IMR-90 (cell line): Measurements from ENCODE around the gene ASB17. TPM values are rescaled to one million over a fixed set of nuclear protein-coding genes. Genes with fewer than 3 reads are reported as not detected.
"Not testable (repeated sequence)": the region's sequence is repeated elsewhere in the genome, so short reads cannot be mapped to it uniquely, and the experiment has no call there.

ENCODE experiments used
- ATAC-seq: fragments of 200-7000 bp; cut with Tn5 transposase; 2 replicates; pipeline ENCODE4 v1.9.1; 2020; ENCODE audit warnings: low read depth, mild to moderate bottlenecking, moderate library complexity
- BruUV-seq: library from RNA; stranded (reverse); fragments of 400-500 nt; replicated peaks from 2 replicates; lab custom pipeline; 2021; lab: Mats Ljungman, UMichigan
- CTCF ChIA-PET: fragments of 300-600 bp; formaldehyde crosslinking; extraction: SDS; loops from one replicate; lab custom pipeline; 2021; ENCODE audit warnings: antibody characterized with exemption; lab: Yijun Ruan, JAX
- POLR2A ChIA-PET: fragments of 300-600 bp; sonication (Branson Sonifier 250); formaldehyde crosslinking; loops from one replicate; lab custom pipeline; 2022; ENCODE audit warnings: antibody characterized with exemption; ENCODE audit not compliant: unreplicated experiment; lab: Charles Lee
- DNase-seq: peaks from one replicate; pipeline ENCODE4 v3.0.0; 2013
- H2AFZ ChIP-seq: replicated peaks from 2 replicates; pipeline ENCODE3; 2013; ENCODE audit warnings: low read length, mild to moderate bottlenecking; ENCODE audit not compliant: poor library complexity
- H2AK5ac ChIP-seq: 2 replicates; pipeline ENCODE4 v1.6.1; 2013; ENCODE audit warnings: low read depth, low read length, inconsistent platforms
- H2AK9ac ChIP-seq: replicated peaks from 2 replicates; pipeline ENCODE3; 2013; ENCODE audit warnings: mild to moderate bottlenecking, low read depth, low read length, moderate library complexity; ENCODE audit not compliant: poor library complexity
- H2BK120ac ChIP-seq: 2 replicates; pipeline ENCODE4 v1.6.1; 2013; ENCODE audit warnings: low read depth, low read length, inconsistent platforms
- H2BK15ac ChIP-seq: 3 replicates; pipeline ENCODE4 v1.6.1; 2013; ENCODE audit warnings: low read depth, low read length, inconsistent platforms
- H2BK20ac ChIP-seq: 2 replicates; pipeline ENCODE4 v1.6.1; 2013; ENCODE audit warnings: low read depth, mild to moderate bottlenecking, inconsistent platforms, low read length, moderate library complexity
- H2BK5ac ChIP-seq: 2 replicates; pipeline ENCODE4 v1.6.1; 2013; ENCODE audit warnings: mild to moderate bottlenecking, low read depth, low read length, inconsistent platforms; ENCODE audit not compliant: poor library complexity, severe bottlenecking
- H3K14ac ChIP-seq: replicated peaks from 2 replicates; pipeline ENCODE4 v1.6.1; 2013; ENCODE audit warnings: low read depth, low read length, inconsistent platforms
- H3K18ac ChIP-seq: 2 replicates; pipeline ENCODE4 v1.6.1; 2013; ENCODE audit warnings: low read depth, low read length, control low read depth
- H3K23ac ChIP-seq: 2 replicates; pipeline ENCODE4 v1.6.1; 2013; ENCODE audit warnings: low read depth, low read length, inconsistent platforms
- H3K27ac ChIP-seq: 2 replicates; pipeline ENCODE4 v1.5.1; 2013; ENCODE audit warnings: mild to moderate bottlenecking, control low read depth, low read length; ENCODE audit not compliant: insufficient read depth
- H3K27me3 ChIP-seq: 2 replicates; pipeline ENCODE4 v1.6.1; 2013; ENCODE audit warnings: low read length; ENCODE audit not compliant: control insufficient read depth, insufficient read depth
- H3K36me3 ChIP-seq: 2 replicates; pipeline ENCODE4 v1.6.1; 2013; ENCODE audit warnings: low read length, mixed read lengths; ENCODE audit not compliant: control insufficient read depth, insufficient read depth
- H3K4ac ChIP-seq: 2 replicates; pipeline ENCODE4 v1.6.1; 2013; ENCODE audit warnings: low read depth, low read length, inconsistent platforms
- H3K4me1 ChIP-seq: 2 replicates; pipeline ENCODE4 v1.6.1; 2013; ENCODE audit warnings: low read length, mixed read lengths; ENCODE audit not compliant: control insufficient read depth, insufficient read depth
- H3K4me2 ChIP-seq: 2 replicates; pipeline ENCODE4 v1.6.1; 2013; ENCODE audit warnings: low read depth, mild to moderate bottlenecking, control low read depth, low read length, moderate library complexity
- H3K4me3 ChIP-seq: 2 replicates; pipeline ENCODE4 v1.5.1; 2013; ENCODE audit warnings: low read depth, mild to moderate bottlenecking, control low read depth, low read length, moderate library complexity; ENCODE audit not compliant: insufficient read depth
- H3K56ac ChIP-seq: 2 replicates; pipeline ENCODE4 v1.6.1; 2013; ENCODE audit warnings: low read length, inconsistent platforms; ENCODE audit not compliant: insufficient read depth; ENCODE audit errors: extremely low read depth
- H3K79me1 ChIP-seq, 2 experiments: 2 replicates each; pipeline ENCODE4 v1.6.1; 2013; ENCODE audit warnings: low read length in 2 of 2, inconsistent platforms in 1 of 2, low read depth in 1 of 2
- H3K9ac ChIP-seq: 2 replicates; pipeline ENCODE4 v1.6.1; 2013; ENCODE audit warnings: low read depth, low read length, control low read depth
- H3K9me1 ChIP-seq: 2 replicates; pipeline ENCODE4 v1.6.1; 2013; ENCODE audit warnings: low read length, inconsistent platforms; ENCODE audit not compliant: insufficient read depth
- H3K9me3 ChIP-seq: 2 replicates; pipeline ENCODE4 v1.6.1; 2013; ENCODE audit warnings: low read length; ENCODE audit not compliant: control insufficient read depth, insufficient read depth
- H4K20me1 ChIP-seq: 2 replicates; pipeline ENCODE4 v1.6.1; 2013; ENCODE audit warnings: low read length, inconsistent platforms; ENCODE audit not compliant: insufficient read depth
- H4K5ac ChIP-seq: 2 replicates; pipeline ENCODE4 v1.6.1; 2013; ENCODE audit warnings: mild to moderate bottlenecking, low read depth, low read length, control low read depth
- H4K8ac ChIP-seq, 2 experiments: 2 replicates each; pipeline ENCODE4 v1.6.1; 2013; ENCODE audit warnings: low read depth in 2 of 2, low read length in 2 of 2, control low read depth in 1 of 2, inconsistent platforms in 1 of 2
- H4K91ac ChIP-seq: 2 replicates; pipeline ENCODE4 v1.6.1; 2013; ENCODE audit warnings: low read depth, low read length, inconsistent platforms; ENCODE audit not compliant: insufficient read depth
- WGBS, 2 experiments: methylation state at CpG; one replicate each; pipeline versions ENCODE4 v1.1.5 to v1.1.7; 2013; ENCODE audit warnings: missing lambda C conversion rate in 2 of 2; ENCODE audit not compliant: insufficient read length in 1 of 2; ENCODE audit errors: extremely low coverage in 2 of 2; 5-methylcytosine and 5-hydroxymethylcytosine counted together
- dilution Hi-C: fragments of 300-500 bp; cut with HindIII; formaldehyde crosslinking; loops from one replicate; pipeline ENCODE4 v1.14.3; 2018; ENCODE audit warnings: low sequenced_read_pairs; ENCODE audit not compliant: unreplicated experiment
- in situ Hi-C: fragments of 300-500 bp; cut with MboI; formaldehyde crosslinking; loops from 3 replicates; pipeline ENCODE4 v1.14.3; 2019; ENCODE audit warnings: low sequenced_read_pairs, inconsistent platforms, mixed read lengths
- intact Hi-C: fragments of 100-400 bp; cut with micrococcal nuclease; formaldehyde crosslinking; loops from 2 replicates; pipeline ENCODE4 v1.10.0; 2022
- polyA plus RNA-seq, 3 experiments: library from polyadenylated mRNA; depleted of rRNA; stranded (reverse); fragments of >200 nt; gene quantifications; 2 replicates each; pipeline ENCODE4 v1.2.3, GENCODE V29; 2012; ENCODE audit warnings: low replicate concordance in 1 of 3
- total RNA-seq: library from RNA; depleted of rRNA; stranded (reverse); fragments of >200 nt; gene quantifications from 2 replicates; pipeline ENCODE4 v1.2.3, GENCODE V29; 2012

The ASB17 gene
- total and polyA plus RNA-seq, 2 of the 4 experiments (the other 2 are of a cell fraction) = not detected

DNA sequence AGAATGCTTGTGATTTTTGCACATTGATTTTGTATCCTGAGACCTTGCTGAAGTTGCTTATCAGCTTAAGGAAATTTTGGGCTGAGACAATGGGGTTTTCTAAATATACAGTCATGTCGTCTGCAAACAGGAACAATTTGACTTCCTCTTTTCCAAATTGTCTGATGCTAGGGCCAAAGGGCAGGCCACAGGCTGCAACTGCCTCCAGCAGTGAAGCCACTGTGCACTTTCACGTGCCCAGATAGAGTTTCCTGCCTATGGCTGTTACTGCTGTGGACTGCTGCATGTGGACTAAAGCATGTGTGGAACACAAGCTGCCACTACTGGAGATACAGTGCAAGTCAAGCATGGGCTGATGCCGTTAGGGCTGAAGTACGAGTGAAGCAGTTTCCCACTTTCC is 10.8 kb upstream of the ASB17 start:
- CTCF ChIA-PET, in situ Hi-C loops, intact Hi-C loops, H2BK15ac ChIP-seq, DNase-seq, H2BK120ac ChIP-seq, H2AK9ac ChIP-seq, H3K4me1 ChIP-seq, ATAC-seq, H3K9me3 ChIP-seq, H4K8ac ChIP-seq, H3K4me3 ChIP-seq, H3K36me3 ChIP-seq, H3K27me3 ChIP-seq, H3K4ac ChIP-seq, H3K9me1 ChIP-seq, H4K20me1 ChIP-seq, H4K91ac ChIP-seq, H3K27ac ChIP-seq, H3K9ac ChIP-seq, POLR2A ChIA-PET, H3K56ac ChIP-seq, H2AFZ ChIP-seq, H3K18ac ChIP-seq, dilution Hi-C loops, H4K5ac ChIP-seq, H2BK5ac ChIP-seq, H3K14ac ChIP-seq, H2AK5ac ChIP-seq, H3K79me1 ChIP-seq, BruUV-seq, H2BK20ac ChIP-seq, H3K4me2 ChIP-seq, H3K23ac ChIP-seq: not testable (repeated sequence)
- WGBS, 2 experiments = 17% methylated on average over 1 of the region's 4 CpGs; no CpG with 5 or more reads in 1 of the 2 experiments
